OCI-LY1 (cell line): ENCODE measurements around the gene SLC4A11.

Source experiments
- EZH2 ChIP-seq: fragments of 200-600 bp; sonication (generic), shearing (Covaris generic); IDR thresholded peaks from 2 replicates; pipeline ENCODE4 v1.8.0; 2017; ENCODE audit warnings: borderline replicate concordance, mixed run types, mild to moderate bottlenecking, antibody characterized with exemption, low read length, moderate library complexity, mixed read lengths
- TF ChIP-seq, protein P1 (sequence below): fragments of 200-600 bp; sonication (generic), shearing (Covaris generic); IDR thresholded peaks from 2 replicates; pipeline ENCODE4 v1.5.1; 2017; ENCODE audit warnings: mild to moderate bottlenecking, antibody characterized with exemption, low read length, moderate library complexity, mixed read lengths

DNA sequence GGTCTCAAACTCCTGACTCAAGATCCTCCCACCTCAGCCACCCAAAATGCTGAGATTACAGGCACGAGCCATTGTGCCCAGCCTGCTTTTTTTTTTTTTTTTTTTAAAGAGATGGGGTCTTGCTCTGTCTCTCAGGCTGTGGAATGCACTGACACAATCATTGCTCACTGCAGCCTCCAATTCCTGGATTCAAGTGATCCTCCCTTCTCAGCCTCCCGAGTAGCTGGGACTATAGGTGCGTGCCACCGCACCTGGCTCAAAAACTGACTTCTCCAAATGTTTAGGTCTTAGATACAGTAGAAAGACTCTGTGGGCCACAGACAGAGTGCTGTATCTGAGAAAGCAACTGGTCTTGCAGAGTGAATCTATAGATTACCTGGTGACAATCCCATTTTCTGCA is 31.1 kb upstream of the SLC4A11 start:
- TF ChIP-seq, protein P1, sequence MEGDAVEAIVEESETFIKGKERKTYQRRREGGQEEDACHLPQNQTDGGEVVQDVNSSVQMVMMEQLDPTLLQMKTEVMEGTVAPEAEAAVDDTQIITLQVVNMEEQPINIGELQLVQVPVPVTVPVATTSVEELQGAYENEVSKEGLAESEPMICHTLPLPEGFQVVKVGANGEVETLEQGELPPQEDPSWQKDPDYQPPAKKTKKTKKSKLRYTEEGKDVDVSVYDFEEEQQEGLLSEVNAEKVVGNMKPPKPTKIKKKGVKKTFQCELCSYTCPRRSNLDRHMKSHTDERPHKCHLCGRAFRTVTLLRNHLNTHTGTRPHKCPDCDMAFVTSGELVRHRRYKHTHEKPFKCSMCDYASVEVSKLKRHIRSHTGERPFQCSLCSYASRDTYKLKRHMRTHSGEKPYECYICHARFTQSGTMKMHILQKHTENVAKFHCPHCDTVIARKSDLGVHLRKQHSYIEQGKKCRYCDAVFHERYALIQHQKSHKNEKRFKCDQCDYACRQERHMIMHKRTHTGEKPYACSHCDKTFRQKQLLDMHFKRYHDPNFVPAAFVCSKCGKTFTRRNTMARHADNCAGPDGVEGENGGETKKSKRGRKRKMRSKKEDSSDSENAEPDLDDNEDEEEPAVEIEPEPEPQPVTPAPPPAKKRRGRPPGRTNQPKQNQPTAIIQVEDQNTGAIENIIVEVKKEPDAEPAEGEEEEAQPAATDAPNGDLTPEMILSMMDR: no peak
- no peak for TF ChIP-seq EZH2
